ENCODE data around the gene ZG16.

Gene ZG16

DNA sequence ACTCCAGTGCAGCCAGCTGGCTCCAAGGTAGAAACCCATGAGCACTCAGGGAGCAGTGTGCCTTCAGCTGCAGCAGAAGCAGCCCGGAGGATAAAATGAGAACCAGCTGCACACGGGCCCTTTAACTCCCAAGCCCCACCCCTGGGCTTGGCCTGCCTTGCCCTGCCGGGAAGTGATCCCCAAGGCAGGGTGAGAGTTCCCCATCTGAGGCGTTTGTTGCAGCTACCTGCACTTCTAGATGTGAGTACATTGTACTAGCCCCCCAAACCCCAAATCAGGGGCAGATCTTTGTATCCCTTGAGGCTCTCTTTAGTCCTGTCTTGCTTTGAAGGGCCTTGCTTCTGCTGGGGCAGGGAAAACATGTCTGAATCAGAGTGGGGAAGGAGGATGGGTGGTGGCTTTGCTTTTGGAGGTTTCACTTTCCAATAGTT, 42.2 kb downstream of the ZG16 start, which contains the start of gene MVP:
Gene MVP, plus strand, starts transcription at position 192 of the 431 bp plus-strand sequence. CDS start 10,088 bp downstream, outside the sequence.
- DNase-seq (ENCODE audit: low read depth in 1 of 2, low spot score in 1 of 2), result no peak

DNA sequence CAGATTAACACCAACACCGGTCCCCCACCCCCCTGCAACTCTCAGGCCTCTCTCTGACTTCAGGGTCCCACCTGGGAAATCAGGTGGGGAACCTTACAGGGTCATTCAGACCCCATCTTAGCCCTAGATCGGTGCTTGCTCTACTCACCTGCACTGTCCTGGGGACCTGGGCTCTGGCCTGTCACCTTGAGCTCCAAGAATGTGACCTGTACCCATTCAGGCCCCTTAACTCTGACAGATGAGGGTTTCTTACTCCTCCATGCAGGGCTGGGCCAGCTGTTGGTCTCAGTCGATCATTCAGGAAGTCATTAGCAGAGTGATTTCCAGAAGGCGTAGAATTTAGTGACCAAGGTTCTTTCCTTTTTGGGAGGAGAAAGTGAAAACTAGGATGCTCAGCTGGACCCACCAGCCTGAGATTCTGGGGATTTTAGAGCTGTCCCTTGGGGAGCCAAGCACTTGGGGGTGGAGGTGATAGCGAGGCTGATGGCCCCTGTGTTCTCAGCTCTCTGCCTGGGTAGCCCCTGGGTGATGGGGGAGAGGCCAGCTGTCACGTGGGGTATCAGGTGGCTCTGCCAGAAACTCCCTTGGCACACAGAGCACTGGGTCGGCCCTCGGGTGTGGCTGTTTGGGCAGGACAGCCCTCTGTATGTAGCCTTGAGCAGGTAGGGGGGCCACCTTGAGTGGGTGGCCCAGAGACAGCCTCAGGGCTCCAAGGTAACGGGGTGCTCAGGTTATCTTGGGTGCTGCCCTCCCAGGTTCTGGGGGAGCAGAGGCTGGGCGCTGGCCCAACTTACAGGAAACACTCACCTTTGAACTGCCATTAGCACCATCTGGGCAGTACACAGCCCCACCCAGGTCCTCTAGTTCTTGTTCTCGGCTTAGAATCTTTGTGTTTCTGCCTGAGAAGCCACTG, 42.9 kb downstream of the ZG16 start:
- no peak for DNase-seq (ENCODE audit: low read depth in 1 of 2, low spot score in 1 of 2)

DNA sequence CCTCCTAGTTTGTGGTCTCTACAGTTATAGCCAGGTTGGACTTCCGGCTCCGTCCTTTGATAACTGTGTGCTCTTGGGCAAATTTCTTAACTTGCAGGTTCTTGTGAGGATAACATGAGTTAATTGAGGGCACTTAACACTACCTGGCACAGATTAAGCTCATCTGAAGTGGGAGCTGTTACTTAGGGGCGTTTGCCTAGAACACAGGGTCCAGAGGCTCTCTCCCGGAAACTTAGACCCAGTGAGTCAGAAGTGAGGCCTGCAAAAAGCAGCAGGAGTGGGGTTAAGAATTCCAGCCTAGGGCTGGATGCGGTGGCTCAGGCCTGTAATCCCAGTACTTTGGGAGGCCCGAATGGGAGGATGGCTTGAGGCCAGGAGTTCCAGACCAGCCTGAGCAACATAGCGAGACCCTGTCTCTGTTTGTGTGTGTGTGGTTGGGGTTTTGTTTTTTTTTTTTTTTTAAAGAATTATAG, 43.6 kb downstream of the ZG16 start:
- no peak for DNase-seq (ENCODE audit: low read depth in 1 of 2, low spot score in 1 of 2)

DNA sequence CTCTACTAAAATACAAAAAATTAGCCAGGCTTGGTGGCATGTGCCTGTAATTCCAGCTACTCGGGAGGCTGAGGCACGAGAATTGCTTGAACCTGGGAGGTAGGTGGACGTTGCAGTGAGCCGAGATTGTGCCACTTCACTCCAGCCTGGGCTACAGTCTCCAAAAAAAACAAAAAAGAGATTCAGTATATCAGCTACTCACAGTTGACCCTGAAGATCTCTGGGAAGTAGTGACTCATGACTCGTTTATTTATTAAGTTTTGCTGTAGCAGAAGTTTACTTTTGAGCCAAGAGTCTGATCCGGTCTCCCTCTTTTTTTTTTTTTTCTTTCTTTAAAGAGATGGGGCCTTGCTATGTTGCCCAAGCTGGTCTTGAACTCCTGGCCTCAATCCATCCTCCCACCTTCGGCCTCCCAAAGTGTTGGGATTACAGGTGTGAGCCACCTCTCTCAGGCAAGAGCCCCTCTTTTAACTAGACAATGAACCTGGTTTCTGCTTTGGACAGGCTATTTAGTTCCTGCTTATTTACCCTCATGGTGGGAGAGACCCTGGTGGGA, 46.6 kb downstream of the ZG16 start:
- DNase-seq (ENCODE audit: low read depth in 1 of 2, low spot score in 1 of 2), result no peak

DNA sequence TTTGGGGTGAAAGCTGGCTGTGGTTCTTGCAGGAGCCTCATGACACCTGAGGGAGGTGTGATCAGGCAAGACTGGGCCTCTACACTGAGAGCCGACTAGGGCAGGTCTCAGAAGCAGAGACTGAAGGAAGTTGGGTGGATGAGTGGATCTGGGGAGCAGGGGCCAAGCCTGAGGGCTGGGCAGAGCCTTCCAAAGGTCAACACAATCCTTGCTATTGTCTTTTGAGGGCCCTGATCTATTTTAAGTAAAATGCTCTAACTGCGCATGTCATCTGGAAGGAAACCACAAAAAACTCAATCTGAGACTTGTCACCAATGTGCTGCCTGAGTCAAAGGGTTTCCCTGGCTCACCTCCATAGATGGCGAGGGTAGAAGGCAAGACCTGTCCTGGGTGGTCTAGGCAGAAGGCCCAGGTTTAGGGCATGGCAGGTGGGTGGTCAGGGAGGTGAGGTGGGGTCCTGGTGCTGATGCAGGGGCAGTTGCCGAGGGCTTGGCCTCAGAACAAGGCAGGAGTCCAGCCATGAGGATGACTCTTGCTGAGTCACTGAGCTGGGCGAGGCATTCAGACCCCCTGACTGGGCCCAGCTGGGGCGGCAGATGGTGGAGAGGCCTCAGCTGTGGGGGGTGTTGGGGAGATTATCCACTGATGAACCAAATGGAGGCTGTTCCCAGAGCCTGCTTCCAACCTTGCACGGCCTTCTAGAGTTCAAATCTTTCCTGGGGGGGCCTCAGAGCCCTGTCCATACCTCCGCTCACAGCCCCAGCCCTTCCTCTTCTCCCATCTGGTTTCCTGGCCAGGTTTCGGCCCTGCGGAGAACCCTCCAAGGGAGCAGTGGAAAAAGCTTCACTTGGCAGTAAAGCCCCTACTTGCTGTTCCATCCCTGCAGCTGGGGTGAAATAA, 47.3 kb downstream of the ZG16 start:
- DNase-seq (ENCODE audit: low read depth in 1 of 2, low spot score in 1 of 2), result no peak

DNA sequence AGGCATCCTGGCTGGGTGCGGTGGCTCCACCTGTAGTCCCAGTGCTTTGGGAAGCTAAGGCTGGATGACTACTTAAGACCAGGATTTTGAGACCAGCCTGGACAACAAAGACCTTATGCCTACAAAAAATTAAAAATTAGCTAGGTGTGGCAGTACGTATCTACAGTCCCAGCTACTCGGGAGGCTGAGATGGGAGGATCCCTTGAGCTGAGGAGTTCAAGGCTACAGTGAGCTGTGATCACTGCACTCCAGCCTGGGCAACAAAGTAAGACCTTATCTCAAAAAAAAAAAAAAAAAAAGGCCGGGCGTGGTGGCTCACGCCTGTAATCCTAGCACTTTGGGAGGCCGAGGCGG, 48.3 kb downstream of the ZG16 start:
- DNase-seq (ENCODE audit: low read depth in 1 of 2, low spot score in 1 of 2), result no peak

DNA sequence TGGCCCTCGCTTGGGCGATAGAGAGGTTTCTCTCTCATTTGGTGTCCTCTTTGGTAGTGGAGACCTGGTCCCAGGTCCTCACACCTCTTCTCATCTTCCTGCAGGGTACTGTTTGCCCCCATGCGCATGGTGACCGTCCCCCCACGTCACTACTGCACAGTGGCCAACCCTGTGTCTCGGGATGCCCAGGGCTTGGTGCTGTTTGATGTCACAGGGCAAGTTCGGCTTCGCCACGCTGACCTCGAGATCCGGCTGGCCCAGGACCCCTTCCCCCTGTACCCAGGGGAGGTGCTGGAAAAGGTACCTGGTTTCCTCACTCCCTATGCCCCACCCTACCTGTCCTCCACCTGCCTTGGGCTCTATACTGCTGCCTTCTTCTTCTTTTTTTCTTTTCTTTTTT, 52.7 kb downstream of the ZG16 start:
- DNase-seq (ENCODE audit: low read depth in 1 of 2, low spot score in 1 of 2), result no peak

DNA sequence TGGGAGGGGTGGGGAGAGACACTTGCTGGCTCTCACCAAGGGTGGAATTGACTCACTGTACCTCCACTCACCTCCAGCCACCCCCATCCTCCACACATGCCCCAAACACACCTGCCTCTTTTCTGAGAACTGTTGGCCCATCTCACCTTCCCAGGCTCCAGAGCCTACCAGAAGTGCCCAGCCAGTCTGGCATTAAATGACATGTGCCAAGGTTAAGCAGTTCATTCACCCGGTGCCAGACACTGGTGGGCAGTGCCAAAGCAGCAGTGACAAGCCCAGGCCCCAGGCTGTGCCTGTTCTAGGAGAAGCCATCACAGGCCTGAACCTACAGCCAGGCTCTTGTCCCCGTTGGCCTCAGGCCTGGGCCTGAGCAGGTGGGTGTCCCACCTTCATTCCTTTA, 53.4 kb downstream of the ZG16 start:
- DNase-seq (ENCODE audit: low read depth in 1 of 2, low spot score in 1 of 2), result no peak

All from activated T-helper 1 cell treated with anti-CD3 and anti-CD28 coated beads, Interleukin-2, amount 50 U/mL, for 16 hours (primary cell).